Stimulated activated naive CD8-positive, alpha-beta T cell treated with anti-CD3 and anti-CD28 coated beads, Interleukin-15, Interleukin-2, amounts not matched to agents 100 ng/mL and 50 ng/mL, for 24 hours (primary cell): ENCODE results near the gene PLXNB3.
"Not testable (repeated sequence)": the region's sequence is repeated elsewhere in the genome, so short reads cannot be mapped to it uniquely, and the experiment has no call there.

Source experiments
- H3K27ac Mint-ChIP-seq: one replicate; pipeline ENCODE4 v1.8.0; 2021; ENCODE audit warnings: mild to moderate bottlenecking, mixed read lengths
- H3K27me3 Mint-ChIP-seq: one replicate; pipeline ENCODE4 v1.8.0; 2021; ENCODE audit warnings: mixed read lengths
- H3K36me3 Mint-ChIP-seq: one replicate; pipeline ENCODE4 v1.8.0; 2021; ENCODE audit warnings: low read depth, mixed read lengths
- H3K4me1 Mint-ChIP-seq: one replicate; pipeline ENCODE4 v1.8.0; 2021; ENCODE audit warnings: low read depth, mixed read lengths
- H3K4me3 Mint-ChIP-seq: one replicate; pipeline ENCODE4 v1.8.0; 2021; ENCODE audit warnings: mild to moderate bottlenecking, mixed read lengths
- H3K9me3 Mint-ChIP-seq: one replicate; pipeline ENCODE4 v1.8.0; 2021; ENCODE audit warnings: mixed read lengths

PLXNB3 gene

GRCh38 chrX:153818064-153818463, 54.0 kb downstream of the PLXNB3 start:
- H3K4me1 Mint-ChIP-seq: peaks cover 22% of the 10 kb centered on the region
- not testable (repeated sequence) for H3K27me3 Mint-ChIP-seq, H3K9me3 Mint-ChIP-seq, H3K4me3 Mint-ChIP-seq, H3K36me3 Mint-ChIP-seq, H3K27ac Mint-ChIP-seq

GRCh38 chrX:153818571-153819383, 54.7 kb downstream of the PLXNB3 start:
- no peak overlapping the region for H3K27ac Mint-ChIP-seq
- no peaks in the 10 kb centered on the region for H3K36me3 Mint-ChIP-seq
- no peaks in the 10 kb centered on the region for H3K27me3 Mint-ChIP-seq
- no peaks in the 10 kb centered on the region for H3K9me3 Mint-ChIP-seq
- H3K4me1 Mint-ChIP-seq: peaks cover 22% of the 10 kb centered on the region
- H3K4me3 Mint-ChIP-seq: peak overlapping the region; percentile 32

- H3K27me3 Mint-ChIP-seq: no peaks in the 10 kb centered on the region
- H3K9me3 Mint-ChIP-seq: no peaks in the 10 kb centered on the region
- H3K4me3 Mint-ChIP-seq: peak overlapping the region; percentile 32
- peaks cover 22% of the 10 kb centered on the region for H3K4me1 Mint-ChIP-seq
- H3K27ac Mint-ChIP-seq: no peak overlapping the region
- no peaks in the 10 kb centered on the region for H3K36me3 Mint-ChIP-seq
These were observed 55.5 kb downstream of the PLXNB3 start for GRCh38 chrX:153819384-153820040.

GRCh38 chrX:153820601-153821000, 56.6 kb downstream of the PLXNB3 start:
- Mint-ChIP-seq H3K9me3 (no peaks in the 10 kb centered on the region), H3K4me1 (peaks cover 22% of the 10 kb centered on the region), H3K27me3 (no peaks in the 10 kb centered on the region)

GRCh38 chrX:153821066-153821465, 57.0 kb downstream of the PLXNB3 start:
- no peaks in the 10 kb centered on the region for H3K36me3 Mint-ChIP-seq
- H3K27me3 Mint-ChIP-seq: no peaks in the 10 kb centered on the region
- H3K4me1 Mint-ChIP-seq: peaks cover 22% of the 10 kb centered on the region
- H3K9me3 Mint-ChIP-seq: no peaks in the 10 kb centered on the region
- H3K4me3 Mint-ChIP-seq: no peak overlapping the region
- H3K27ac Mint-ChIP-seq: no peak overlapping the region

More at GRCh38 chrX:153820601-153821000, 56.6 kb downstream of the PLXNB3 start:
- Mint-ChIP-seq H3K27ac (no peak overlapping the region), H3K36me3 (no peaks in the 10 kb centered on the region), H3K4me3 (no peak overlapping the region)

- Mint-ChIP-seq H3K4me3 (no peak overlapping the region), H3K4me1 (peaks cover 13% of the 10 kb centered on the region), H3K27me3 (peaks cover 13% of the 10 kb centered on the region), H3K9me3 (no peaks in the 10 kb centered on the region), H3K36me3 (no peaks in the 10 kb centered on the region), H3K27ac (no peak overlapping the region)
These were observed 60.3 kb downstream of the PLXNB3 start for GRCh38 chrX:153824348-153824747.

- H3K36me3 Mint-ChIP-seq: no peaks in the 10 kb centered on the region
- no peak overlapping the region for H3K27ac Mint-ChIP-seq
- H3K9me3 Mint-ChIP-seq: no peaks in the 10 kb centered on the region
- H3K4me1 Mint-ChIP-seq: peaks cover 13% of the 10 kb centered on the region
- no peak overlapping the region for H3K4me3 Mint-ChIP-seq
- H3K27me3 Mint-ChIP-seq: peaks cover 13% of the 10 kb centered on the region
These were observed 61.0 kb downstream of the PLXNB3 start for GRCh38 chrX:153825042-153825441.
